Breast epithelium (tissue), 3 donors: Measurements from ENCODE around the gene PSMB8.

Source experiments
- POLR2A ChIP-seq: fragments of 450-650 bp; IDR thresholded peaks from one replicate; pipeline ENCODE4 v1.6.1; 2016; ENCODE audit warnings: antibody characterized with exemption, mild to moderate bottlenecking, moderate library complexity
- POLR2AphosphoS5 ChIP-seq, 3 donors: sonication (generic); formaldehyde crosslinking; IDR thresholded peaks; one replicate each; pipeline ENCODE4 v1.6.1; 2017; ENCODE audit warnings: antibody characterized with exemption in 3 of 3
- TF ChIP-seq, protein P1 (sequence below), 3 donors: fragments of 450-650 bp; IDR thresholded peaks; one replicate each; pipeline ENCODE4 v1.5.1; 2016 to 2017; ENCODE audit warnings: antibody characterized with exemption in 3 of 3, mild to moderate bottlenecking in 3 of 3, moderate library complexity in 3 of 3

- TF ChIP-seq POLR2AphosphoS5 (IDR thresholded peaks at IDR 0.05) (no peak), POLR2A (no peak)
- TF ChIP-seq, protein P1, sequence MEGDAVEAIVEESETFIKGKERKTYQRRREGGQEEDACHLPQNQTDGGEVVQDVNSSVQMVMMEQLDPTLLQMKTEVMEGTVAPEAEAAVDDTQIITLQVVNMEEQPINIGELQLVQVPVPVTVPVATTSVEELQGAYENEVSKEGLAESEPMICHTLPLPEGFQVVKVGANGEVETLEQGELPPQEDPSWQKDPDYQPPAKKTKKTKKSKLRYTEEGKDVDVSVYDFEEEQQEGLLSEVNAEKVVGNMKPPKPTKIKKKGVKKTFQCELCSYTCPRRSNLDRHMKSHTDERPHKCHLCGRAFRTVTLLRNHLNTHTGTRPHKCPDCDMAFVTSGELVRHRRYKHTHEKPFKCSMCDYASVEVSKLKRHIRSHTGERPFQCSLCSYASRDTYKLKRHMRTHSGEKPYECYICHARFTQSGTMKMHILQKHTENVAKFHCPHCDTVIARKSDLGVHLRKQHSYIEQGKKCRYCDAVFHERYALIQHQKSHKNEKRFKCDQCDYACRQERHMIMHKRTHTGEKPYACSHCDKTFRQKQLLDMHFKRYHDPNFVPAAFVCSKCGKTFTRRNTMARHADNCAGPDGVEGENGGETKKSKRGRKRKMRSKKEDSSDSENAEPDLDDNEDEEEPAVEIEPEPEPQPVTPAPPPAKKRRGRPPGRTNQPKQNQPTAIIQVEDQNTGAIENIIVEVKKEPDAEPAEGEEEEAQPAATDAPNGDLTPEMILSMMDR (IDR thresholded peaks at IDR 0.05): no peak
Observed at GRCh38 chr6:32799168-32799567, 44.7 kb downstream of the PSMB8 start.
